Ovary (tissue), 9 donors: ENCODE measurements around the gene IL11RA. TPM values are rescaled to one million over a fixed set of nuclear protein-coding genes. Genes with fewer than 3 reads are reported as not detected.
"Not testable (repeated sequence)": the region's sequence is repeated elsewhere in the genome, so short reads cannot be mapped to it uniquely, and the experiment has no call there.

ENCODE experiments used
- DNase-seq, 5 donors: peaks; one replicate each; pipeline ENCODE4 v3.0.0-alpha.2; 2019 to 2020
- H3K27ac ChIP-seq, 2 donors: fragments of 200-600 bp; one replicate each; pipeline versions ENCODE4 v1.5.1 to v1.8.0; 2019 to 2022
- H3K27me3 ChIP-seq: fragments of 200-600 bp; one replicate; pipeline ENCODE4 v1.8.0; 2022
- H3K36me3 ChIP-seq: fragments of 200-600 bp; sonication (generic); one replicate; pipeline ENCODE4 v1.5.1; 2019
- H3K4me1 ChIP-seq: one replicate; pipeline ENCODE4 v1.8.1; 2013; ENCODE audit warnings: mild to moderate bottlenecking, moderate library complexity; ENCODE audit not compliant: insufficient read depth
- H3K4me3 ChIP-seq: fragments of 200-600 bp; sonication (generic); one replicate; pipeline ENCODE4 v1.5.1; 2017
- H3K9me3 ChIP-seq, 2 donors: fragments of 200-600 bp in 1 of 2; sonication (generic) in 1 of 2; one replicate each; pipeline versions ENCODE4 v1.5.1 to v1.8.1; 2013 to 2019; ENCODE audit warnings: mild to moderate bottlenecking in 1 of 2, moderate library complexity in 1 of 2
- CTCF ChIP-seq, 3 donors: fragments of 450-650 bp in 2 of 3; fragments of 200-600 bp in 1 of 3; IDR thresholded peaks; one replicate each; pipeline versions ENCODE4 v1.5.1 to v1.8.0; 2016 to 2022; ENCODE audit warnings: antibody characterized with exemption in 3 of 3, mild to moderate bottlenecking in 1 of 3
- EP300 ChIP-seq: sonication (generic); formaldehyde crosslinking; IDR thresholded peaks from one replicate; pipeline ENCODE4 v1.6.1; 2017; ENCODE audit warnings: antibody characterized with exemption
- POLR2A ChIP-seq: fragments of 450-650 bp; IDR thresholded peaks from one replicate; pipeline ENCODE4 v1.6.1; 2017; ENCODE audit warnings: antibody characterized with exemption, mild to moderate bottlenecking, moderate library complexity
- WGBS, 3 donors: extraction: QIAGEN DNeasy Blood & Tissue Kit in 1 of 3; methylation state at CpG; one replicate each; pipeline versions ENCODE4 v1.1.5 to v1.1.7; 2013 to 2017; 5-methylcytosine and 5-hydroxymethylcytosine counted together
- intact Hi-C, 4 donors: fragments of 100-400 bp; cut with DNase I; formaldehyde crosslinking; loops; one replicate each; pipeline versions ENCODE4 v1.11.0 to v1.15.1; 2022 to 2023
- polyA plus RNA-seq, 2 donors: library from polyadenylated mRNA; stranded (reverse); fragments of 200-250 nt in 1 of 2; fragments of 350-450 nt in 1 of 2; fragmentation: Illumina TruSeq in 1 of 2; extraction: RNeasy Lipid Tissue Mini Kit (QIAGEN cat#74804) in 1 of 2; gene quantifications; one replicate each; pipeline ENCODE4 v1.2.3, GENCODE V29; 2013 to 2014
- total RNA-seq, 7 donors: library from RNA; depleted of rRNA in 2 of 7; stranded (reverse); fragments of >200 nt in 2 of 7; fragmentation: NEBNext Ultra II Directional in 3 of 7; extraction: Animal tissue kit (Norgen Biotek cat#: 25700) in 3 of 7; gene quantifications; one replicate each; pipeline versions ENCODE4 v1.1.0 to v1.2.4, GENCODE V29; 2016 to 2023
- donor health status: DM: no; HTN: no; CAD: no; lungs with moderate emphysema.
- donor health status: DM: no; HTN: no; CAD: no.
- donor health status: Bipolar disorder and iron deficiency.
- donor health status: DM: yes; HTN: yes; CAD: no.
- donor health status: DM: no; HTN: no; CAD: no.
- donor health status: DM: yes; HTN: yes; CAD: no.

Gene IL11RA
- total and polyA plus RNA-seq, 9 donors = 17.3 to 54.3 (median 35.8) TPM

DNA sequence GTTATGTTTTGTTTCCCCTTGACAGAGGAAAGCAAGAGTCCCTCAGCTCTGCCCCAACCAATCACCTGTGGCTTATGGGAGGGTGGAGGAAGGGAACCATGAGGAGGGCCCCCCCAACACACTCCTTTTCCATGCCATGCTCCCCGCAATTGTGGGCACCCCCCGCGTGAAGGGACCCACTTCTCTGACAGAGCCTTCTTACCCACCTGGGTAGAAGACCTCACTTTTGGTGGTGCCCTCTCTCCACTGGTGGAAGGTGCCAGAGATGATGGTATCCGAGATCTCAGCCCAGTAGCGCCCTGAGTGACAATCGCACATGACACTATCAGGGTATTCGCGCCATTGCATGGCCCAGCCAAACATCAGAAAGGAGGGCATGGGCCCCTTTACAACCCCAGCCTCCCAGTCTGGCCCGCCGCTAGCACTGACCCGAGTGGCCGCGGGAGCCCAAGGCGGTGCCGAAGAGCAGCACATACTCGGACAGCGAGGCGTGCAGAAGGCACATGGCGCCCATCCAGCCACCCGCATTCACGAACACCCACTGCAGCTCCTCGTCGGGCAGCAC is 15.1 kb upstream of the IL11RA start:
- Histone ChIP-seq H3K27me3 (no peaks in the 10 kb centered on the region), H3K9me3 (no peaks in the 10 kb centered on the region), H3K4me3 (peak overlapping the region; percentile 65), H3K36me3 (no peaks in the 10 kb centered on the region), H3K4me1 (peaks cover 8% of the 10 kb centered on the region), H3K27ac (peak overlapping the region in 1 of 2 donors; percentile 77)
- DNase-seq = peak in 2 of 5 donors; percentile 51 to 52
- intact Hi-C loops = loop anchor here in 1 of 4 donors (5.0 kb wide), 1 partner anchor 65 kb away; no protein-coding TSS in a partner anchor
- 4 to 7% (median 5%) methylated on average over 22 to 23 of the region's 23 CpGs for WGBS, 3 donors
- TF ChIP-seq CTCF (IDR thresholded peaks at IDR 0.05) (no peak), POLR2A (no peak), EP300 (no peak)

- peak within 1 kb of the TSS; percentile 65 for H3K4me3 ChIP-seq
- intact Hi-C loops = loop anchor here in 1 of 4 donors (5.0 kb wide), 1 partner anchor 65 kb away; no protein-coding TSS in a partner anchor
- 0 to 1% (median 0%) methylated on average over 52 to 74 of the region's 74 CpGs for WGBS, 3 donors
- no peaks in the 10 kb centered on the region for H3K27me3 ChIP-seq
- H3K9me3 ChIP-seq = no peaks in the 10 kb centered on the region
- DNase-seq = peak; percentile 93 to 96 (median 95)
- peak within 1 kb of the TSS; percentile 15 to 77 for H3K27ac ChIP-seq
- H3K4me1 ChIP-seq = peaks cover 8% of the 10 kb centered on the region
- no peaks in the 10 kb centered on the region for H3K36me3 ChIP-seq
- TF ChIP-seq POLR2A = peak; percentile 81
- no peak for TF ChIP-seq CTCF (IDR thresholded peaks at IDR 0.05)
Observed at GRCh38 chr9:34637356-34638137, 14.4 kb upstream of the IL11RA start, which contains the start of gene SIGMAR1. Gene SIGMAR1 (minus strand): TSS chr9:34637787. CDS start chr9:34637697, 90 bp downstream.

DNA sequence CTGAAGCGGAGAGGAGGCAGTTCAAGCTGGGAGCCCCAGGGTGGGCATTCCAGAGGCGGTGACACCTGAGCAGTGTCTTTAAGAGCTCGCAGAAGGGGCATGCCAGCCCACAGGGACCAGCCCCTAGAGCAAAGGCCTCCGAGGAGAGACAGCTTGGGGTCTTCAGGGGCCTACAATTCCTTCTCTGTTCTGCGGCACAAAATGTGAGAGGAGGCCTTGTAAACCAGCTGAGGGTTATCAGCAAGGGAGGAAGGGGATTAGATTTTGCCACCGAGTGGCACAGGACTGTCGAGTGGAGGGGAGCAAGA is 13.9 kb upstream of the IL11RA start:
- intact Hi-C loops = loop anchor here in 1 of 4 donors (5.0 kb wide), 1 partner anchor 64 kb away; no protein-coding TSS in a partner anchor

GRCh38 chr9:34639322-34639721 is 12.7 kb upstream of the IL11RA start:
- not testable (repeated sequence) for H3K9me3 ChIP-seq, H3K36me3 ChIP-seq, DNase-seq, H3K4me1 ChIP-seq, H3K27me3 ChIP-seq, H3K27ac ChIP-seq, H3K4me3 ChIP-seq
- intact Hi-C loops = loop anchor here in 1 of 4 donors (5.0 kb wide), 1 partner anchor 63 kb away; no protein-coding TSS in a partner anchor
- WGBS, 3 donors = 86 to 91% (median 89%) methylated on average over 8 of the region's 8 CpGs

More for the DNA sequence above, 13.9 kb upstream of the IL11RA start:
- Histone ChIP-seq H3K27ac (peak overlapping the region; percentile 15 to 77), H3K27me3 (no peaks in the 10 kb centered on the region), H3K9me3 (no peaks in the 10 kb centered on the region), H3K36me3 (no peaks in the 10 kb centered on the region), H3K4me1 (peaks cover 8% of the 10 kb centered on the region), H3K4me3 (peak overlapping the region; percentile 65)
- DNase-seq = no peak
- TF ChIP-seq POLR2A (no peak), EP300 (no peak), CTCF (IDR thresholded peaks at IDR 0.05) (no peak)
- WGBS, 3 donors = 8 to 14% (median 10%) methylated on average over 7 of the region's 7 CpGs

GRCh38 chr9:34642679-34643078 is 9.3 kb upstream of the IL11RA start:
- TF ChIP-seq POLR2A (no peak), EP300 (no peak), CTCF (IDR thresholded peaks at IDR 0.05) (no peak)
- no peaks in the 10 kb centered on the region for H3K36me3 ChIP-seq
- DNase-seq = no peak
- no peak overlapping the region for H3K27ac ChIP-seq
- intact Hi-C loops = no loop called here
- no peaks in the 10 kb centered on the region for H3K9me3 ChIP-seq
- H3K4me3 ChIP-seq = no peak overlapping the region
- whole genome bisulfite sequencing, 3 donors = 84 to 100% (median 94%) methylated on average over 1 of the region's 1 CpG
- H3K27me3 ChIP-seq = no peaks in the 10 kb centered on the region
- peaks cover 12% of the 10 kb centered on the region for H3K4me1 ChIP-seq
